Measurements from ENCODE around the gene TAF11L13. TPM values are rescaled to one million over a fixed set of nuclear protein-coding genes. Genes with fewer than 3 reads are reported as not detected.

The TAF11L13 gene
- total RNA-seq, 1 experiment from 2014 or later, result not detected

DNA sequence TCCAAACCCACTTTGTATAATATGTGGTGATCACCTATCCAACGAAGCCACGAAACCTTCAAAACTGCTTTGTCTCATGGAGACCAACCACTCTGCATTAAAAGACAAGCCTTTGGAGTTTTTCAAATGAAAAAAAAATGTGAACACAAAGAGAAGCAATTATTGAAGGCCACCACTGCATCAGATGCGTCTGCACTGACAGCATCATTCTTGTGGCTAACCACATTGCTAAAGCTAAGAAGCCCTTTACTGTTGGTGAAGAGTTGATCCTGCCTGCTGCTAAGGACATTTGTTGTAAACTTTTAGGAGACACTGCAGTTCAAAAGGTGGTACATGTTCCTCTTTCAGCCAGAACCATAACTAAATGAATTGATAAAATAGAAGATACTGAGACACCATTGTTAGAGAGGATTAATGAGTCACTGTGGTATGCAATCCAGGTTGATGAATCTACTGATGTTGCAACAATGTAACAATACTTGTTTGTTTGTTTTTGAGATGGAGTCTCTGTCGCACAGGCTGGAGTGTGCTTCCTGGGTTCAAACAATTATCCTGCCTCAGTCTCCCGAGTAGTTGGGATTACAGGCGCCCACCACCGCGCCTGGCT is 47.8 kb downstream of the TAF11L13 start:
- peak; percentile 24 for DNase-seq (ENCODE audit: low read depth)

DNA sequence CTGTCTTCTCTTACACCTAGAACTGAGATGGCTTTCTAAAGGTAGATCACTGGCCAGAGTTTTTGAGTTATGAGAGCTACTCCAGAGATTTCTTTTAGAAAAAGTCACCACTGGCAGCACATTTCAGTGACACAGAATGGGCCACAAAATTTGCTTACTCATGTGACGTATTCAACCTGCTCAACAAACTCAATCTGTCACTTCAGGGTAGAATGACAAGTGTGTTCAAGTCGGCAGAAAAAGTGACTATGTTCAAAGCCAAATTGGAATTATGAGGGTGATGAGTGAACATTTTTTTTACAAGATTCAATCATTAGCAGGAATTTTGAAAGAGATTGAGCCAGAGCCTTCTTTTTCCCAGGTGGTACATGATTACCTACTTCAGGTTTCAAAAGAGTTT is 48.8 kb downstream of the TAF11L13 start:
- no peak for DNase-seq (ENCODE audit: low read depth)

Other genes with a start within 250 kb of the TAF11L13 start
- not detected in 2 replicates for gene TAF11L2, start 133.9 kb upstream of the TAF11L13 start, total RNA-seq (2014; rRNA removed; shearing (Covaris generic))
- gene TAF11L3, start 113.7 kb upstream of the TAF11L13 start, total RNA-seq (2014; rRNA removed; shearing (Covaris generic)), result not detected in 2 replicates
- gene TAF11L4, start 110.3 kb upstream of the TAF11L13 start, total RNA-seq (2014; rRNA removed; shearing (Covaris generic)), result not detected in 2 replicates
- gene TAF11L5, start 106.9 kb upstream of the TAF11L13 start, total RNA-seq (2014; rRNA removed; shearing (Covaris generic)), result not detected in 2 replicates
- gene TAF11L6, start 103.4 kb upstream of the TAF11L13 start, total RNA-seq (2014; rRNA removed; shearing (Covaris generic)), result not detected in 2 replicates
- gene TAF11L7, start 46.3 kb upstream of the TAF11L13 start, total RNA-seq (2014; rRNA removed; shearing (Covaris generic)), result not detected in 2 replicates
- gene TAF11L8, start 41.1 kb upstream of the TAF11L13 start, total RNA-seq (2014; rRNA removed; shearing (Covaris generic)), result not detected in 2 replicates
- gene TAF11L9, start 37.7 kb upstream of the TAF11L13 start, total RNA-seq (2014; rRNA removed; shearing (Covaris generic)), result not detected in 2 replicates
- gene TAF11L10, start 34.3 kb upstream of the TAF11L13 start, total RNA-seq (2014; rRNA removed; shearing (Covaris generic)), result not detected in 2 replicates
- gene TAF11L11, start 27.9 kb upstream of the TAF11L13 start, total RNA-seq (2014; rRNA removed; shearing (Covaris generic)), result not detected in 2 replicates
- not detected in 2 replicates for gene TAF11L12, start 21.7 kb upstream of the TAF11L13 start, total RNA-seq (2014; rRNA removed; shearing (Covaris generic))
- gene TAF11L14, start 2.4 kb downstream of the TAF11L13 start, total RNA-seq (2014; rRNA removed; shearing (Covaris generic)), result not detected in 2 replicates